Right atrium auricular region (tissue), 2 donors: Measurements from ENCODE around the gene LRP1. TPM values are rescaled to one million over a fixed set of nuclear protein-coding genes. Genes with fewer than 3 reads are reported as not detected.

Source experiments
- DNase-seq: peaks from one replicate; pipeline ENCODE4 v3.0.0-alpha.2; 2019; ENCODE audit warnings: low spot score
- H3K27ac ChIP-seq, 2 donors: fragments of 200-600 bp; sonication (generic); 1 replicate in 1 of 2; 2 replicates in 1 of 2; pipeline ENCODE4 v1.5.1; 2016 to 2019
- H3K27me3 ChIP-seq, 2 donors: fragments of 200-600 bp; sonication (generic); one replicate each; pipeline versions ENCODE4 v1.5.1 to v1.6.0; 2017 to 2019
- H3K36me3 ChIP-seq: fragments of 200-600 bp; sonication (generic); one replicate; pipeline ENCODE4 v1.5.1; 2016
- H3K4me1 ChIP-seq, 2 donors: fragments of 200-600 bp; sonication (generic); one replicate each; pipeline versions ENCODE4 v1.5.1 to v1.6.0; 2017 to 2019
- H3K4me3 ChIP-seq, 2 donors: fragments of 200-600 bp; sonication (generic); 1 replicate in 1 of 2; 2 replicates in 1 of 2; pipeline ENCODE4 v1.5.1; 2017 to 2019; ENCODE audit warnings: mild to moderate bottlenecking in 1 of 2, moderate library complexity in 1 of 2
- H3K9me3 ChIP-seq, 2 donors: fragments of 200-600 bp; sonication (generic); one replicate each; pipeline ENCODE4 v1.5.1; 2019
- total RNA-seq, 2 donors: library from RNA; depleted of rRNA; stranded (reverse); fragments of >200 nt; gene quantifications; one replicate each; pipeline ENCODE4 v1.1.0, GENCODE V29; 2016
- TF ChIP-seq, protein P1 (sequence below), 2 donors: fragments of 200-600 bp; sonication (generic); IDR thresholded peaks; one replicate each; pipeline ENCODE4 v1.5.1; 2019; ENCODE audit warnings: antibody characterized with exemption in 2 of 2

The LRP1 gene
- total RNA-seq, 2 donors from 2014 or later = 89.4 to 211 TPM

DNA sequence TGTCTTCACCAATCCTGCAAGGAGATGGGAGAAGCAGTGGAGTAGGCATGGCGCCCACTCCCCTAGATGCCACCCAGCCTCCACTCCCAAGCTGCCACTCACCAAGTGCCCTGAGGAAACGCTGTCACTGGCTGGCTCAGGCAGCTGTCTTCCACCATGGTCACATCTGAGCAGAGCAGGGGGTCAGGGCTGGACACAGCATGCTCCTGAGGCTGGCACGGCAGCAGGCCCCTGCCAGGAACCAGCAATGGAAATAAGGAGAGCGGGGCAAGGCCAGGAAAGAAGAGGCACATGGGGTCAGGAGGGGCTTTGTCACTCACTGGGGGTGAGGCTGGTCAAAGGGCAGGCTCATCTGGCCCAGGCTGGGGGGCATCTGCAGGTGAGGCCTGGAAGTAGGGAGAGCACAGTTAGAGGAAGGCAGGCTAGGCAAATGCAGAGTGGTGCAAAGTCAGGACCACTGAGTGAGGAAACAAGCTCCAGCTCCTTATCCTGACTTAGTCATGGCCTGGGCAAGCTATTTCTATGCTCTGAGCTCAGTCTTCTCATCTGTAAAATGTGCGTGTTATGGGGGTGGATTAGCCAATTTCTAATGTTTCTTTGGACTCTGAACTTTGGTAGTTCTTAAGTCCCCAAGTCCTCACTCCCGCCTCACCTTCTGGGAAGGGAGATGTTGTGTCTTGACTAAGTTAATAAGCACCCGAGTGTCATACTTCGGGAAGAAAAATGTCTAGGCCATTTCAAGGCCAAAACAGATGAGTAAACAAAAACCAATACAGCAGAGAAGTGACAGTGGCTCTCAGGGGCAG lies 31.3 kb upstream of the LRP1 start:
- H3K27me3 ChIP-seq = no peaks in the 10 kb centered on the region
- peaks cover 64% of the 10 kb centered on the region for H3K36me3 ChIP-seq
- H3K4me1 ChIP-seq = peaks cover 0 to 29% of the 10 kb centered on the region in 2 donors
- H3K4me3 ChIP-seq = no peak overlapping the region
- TF ChIP-seq, protein P1, sequence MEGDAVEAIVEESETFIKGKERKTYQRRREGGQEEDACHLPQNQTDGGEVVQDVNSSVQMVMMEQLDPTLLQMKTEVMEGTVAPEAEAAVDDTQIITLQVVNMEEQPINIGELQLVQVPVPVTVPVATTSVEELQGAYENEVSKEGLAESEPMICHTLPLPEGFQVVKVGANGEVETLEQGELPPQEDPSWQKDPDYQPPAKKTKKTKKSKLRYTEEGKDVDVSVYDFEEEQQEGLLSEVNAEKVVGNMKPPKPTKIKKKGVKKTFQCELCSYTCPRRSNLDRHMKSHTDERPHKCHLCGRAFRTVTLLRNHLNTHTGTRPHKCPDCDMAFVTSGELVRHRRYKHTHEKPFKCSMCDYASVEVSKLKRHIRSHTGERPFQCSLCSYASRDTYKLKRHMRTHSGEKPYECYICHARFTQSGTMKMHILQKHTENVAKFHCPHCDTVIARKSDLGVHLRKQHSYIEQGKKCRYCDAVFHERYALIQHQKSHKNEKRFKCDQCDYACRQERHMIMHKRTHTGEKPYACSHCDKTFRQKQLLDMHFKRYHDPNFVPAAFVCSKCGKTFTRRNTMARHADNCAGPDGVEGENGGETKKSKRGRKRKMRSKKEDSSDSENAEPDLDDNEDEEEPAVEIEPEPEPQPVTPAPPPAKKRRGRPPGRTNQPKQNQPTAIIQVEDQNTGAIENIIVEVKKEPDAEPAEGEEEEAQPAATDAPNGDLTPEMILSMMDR (IDR thresholded peaks at IDR 0.05) = no peak
- no peaks in the 10 kb centered on the region for H3K9me3 ChIP-seq
- no peak overlapping the region for H3K27ac ChIP-seq
- no peak for DNase-seq

DNA sequence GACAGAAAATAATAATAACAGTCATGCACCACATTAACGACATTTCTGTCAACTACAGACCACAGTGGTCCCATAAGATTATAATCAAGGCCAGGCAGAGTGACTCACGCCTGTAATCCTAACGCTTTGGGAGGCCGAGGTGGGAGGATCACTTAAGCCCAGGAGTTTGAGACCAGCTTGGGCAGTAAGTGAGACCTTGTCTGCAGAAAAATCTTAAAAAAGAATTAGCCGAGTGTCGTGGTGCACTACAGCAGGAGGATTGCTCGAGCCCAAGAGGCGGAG lies 30.8 kb upstream of the LRP1 start:
- TF ChIP-seq, protein P1 (IDR thresholded peaks at IDR 0.05) = no peak
- Histone ChIP-seq H3K4me3 (no peak overlapping the region), H3K4me1 (peaks cover 0 to 24% of the 10 kb centered on the region in 2 donors), H3K27ac (no peak overlapping the region), H3K9me3 (no peaks in the 10 kb centered on the region), H3K27me3 (no peaks in the 10 kb centered on the region), H3K36me3 (peaks cover 62% of the 10 kb centered on the region)
- DNase-seq = no peak

DNA sequence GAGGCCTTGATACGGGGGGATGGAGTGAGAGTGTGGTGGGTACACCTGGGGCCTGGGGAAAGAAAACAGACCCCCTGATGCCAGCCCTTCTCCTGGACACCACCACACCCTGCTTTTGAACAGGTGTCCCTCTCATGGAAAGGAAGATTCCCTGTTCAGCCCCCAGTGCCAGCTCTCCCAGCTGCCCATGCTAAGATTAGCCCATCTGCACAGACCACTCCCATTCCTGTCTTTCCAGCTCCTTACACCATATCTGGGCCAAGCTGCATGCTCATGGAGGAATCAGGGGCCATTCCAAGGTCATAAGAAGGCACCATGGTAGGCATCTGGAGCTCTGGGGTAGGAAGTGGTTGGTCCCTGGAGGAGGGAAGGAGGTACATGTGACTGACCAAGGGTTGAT lies 29.7 kb upstream of the LRP1 start:
- Histone ChIP-seq H3K36me3 (peaks cover 58% of the 10 kb centered on the region), H3K27ac (no peak overlapping the region), H3K4me3 (no peak overlapping the region), H3K27me3 (no peaks in the 10 kb centered on the region), H3K4me1 (peaks cover 0 to 13% of the 10 kb centered on the region in 2 donors), H3K9me3 (no peaks in the 10 kb centered on the region)
- no peak for DNase-seq
- TF ChIP-seq, protein P1 (IDR thresholded peaks at IDR 0.05) = no peak

DNA sequence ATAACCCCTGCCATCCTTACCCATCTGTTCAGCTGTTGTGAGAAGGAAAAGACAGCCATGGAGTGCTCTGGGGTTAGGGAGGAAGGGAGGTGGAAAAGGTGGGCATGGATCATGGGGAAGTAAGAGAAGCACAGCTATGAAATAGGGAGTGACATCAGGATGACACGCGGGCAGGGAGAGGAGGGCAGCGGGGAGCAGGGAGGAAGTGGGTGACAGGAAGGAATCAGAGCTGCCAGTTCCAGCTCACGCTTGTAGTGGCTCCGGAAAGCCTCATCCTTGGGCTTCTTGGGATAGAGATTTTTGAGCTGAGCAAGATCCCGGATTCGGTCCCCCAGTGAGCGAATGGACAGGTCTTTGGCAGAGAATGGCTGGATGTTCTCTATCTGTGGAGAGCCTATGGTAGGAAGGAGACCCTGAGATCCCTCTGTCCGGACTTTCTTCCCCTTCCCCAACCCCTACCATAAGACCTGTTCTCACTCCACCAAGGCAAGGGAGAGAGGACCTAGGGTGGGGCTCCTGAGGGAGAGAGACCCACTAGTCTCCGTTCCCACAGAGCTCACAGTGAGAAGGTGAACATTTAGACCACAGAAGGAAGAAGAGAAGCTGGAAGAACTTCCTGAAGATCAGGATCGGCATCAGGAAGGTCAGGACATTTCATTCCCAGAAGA lies 29.1 kb upstream of the LRP1 start:
- DNase-seq = no peak
- H3K27ac ChIP-seq = no peak overlapping the region
- H3K27me3 ChIP-seq = no peaks in the 10 kb centered on the region
- no peaks in the 10 kb centered on the region for H3K9me3 ChIP-seq
- peaks cover 0 to 7% of the 10 kb centered on the region in 2 donors for H3K4me1 ChIP-seq
- peaks cover 62% of the 10 kb centered on the region for H3K36me3 ChIP-seq
- no peak overlapping the region for H3K4me3 ChIP-seq
- TF ChIP-seq, protein P1 (IDR thresholded peaks at IDR 0.05) = no peak

DNA sequence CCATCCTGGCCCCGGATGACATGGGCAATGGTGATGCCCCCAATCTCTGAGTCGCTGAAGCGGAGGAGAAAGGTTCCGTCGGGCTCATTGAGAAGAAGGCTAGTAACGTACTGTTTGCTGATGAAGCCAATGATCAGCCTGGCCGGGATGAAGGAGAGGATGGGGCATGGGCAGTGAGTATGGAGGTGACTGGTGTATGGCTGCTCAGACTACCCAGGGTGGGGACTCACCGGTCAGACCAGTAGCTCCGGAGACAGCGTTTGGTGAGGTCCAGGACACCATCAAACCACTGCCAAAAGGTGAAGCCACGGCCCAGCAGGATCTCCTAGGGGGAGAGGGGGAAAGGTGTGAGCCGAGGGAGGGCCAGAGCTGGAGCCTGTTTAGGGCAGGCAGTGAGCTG lies 28.5 kb upstream of the LRP1 start:
- Histone ChIP-seq H3K4me3 (no peak overlapping the region), H3K36me3 (peaks cover 62% of the 10 kb centered on the region), H3K27me3 (no peaks in the 10 kb centered on the region), H3K4me1 (peaks cover 0 to 1% of the 10 kb centered on the region in 2 donors), H3K27ac (no peak overlapping the region), H3K9me3 (no peaks in the 10 kb centered on the region)
- DNase-seq = no peak
- TF ChIP-seq, protein P1 (IDR thresholded peaks at IDR 0.05) = no peak
